Inflammatory macrophage treated with lipopolysaccharide for 4 hours (primary cell): ENCODE measurements around the gene ITPR1.
"Not testable (repeated sequence)": the region's sequence is repeated elsewhere in the genome, so short reads cannot be mapped to it uniquely, and the experiment has no call there.

Experiments used
- DNase-seq: peaks from one replicate; pipeline ENCODE4 v3.0.0-alpha.2; 2020

The ITPR1 gene

DNA sequence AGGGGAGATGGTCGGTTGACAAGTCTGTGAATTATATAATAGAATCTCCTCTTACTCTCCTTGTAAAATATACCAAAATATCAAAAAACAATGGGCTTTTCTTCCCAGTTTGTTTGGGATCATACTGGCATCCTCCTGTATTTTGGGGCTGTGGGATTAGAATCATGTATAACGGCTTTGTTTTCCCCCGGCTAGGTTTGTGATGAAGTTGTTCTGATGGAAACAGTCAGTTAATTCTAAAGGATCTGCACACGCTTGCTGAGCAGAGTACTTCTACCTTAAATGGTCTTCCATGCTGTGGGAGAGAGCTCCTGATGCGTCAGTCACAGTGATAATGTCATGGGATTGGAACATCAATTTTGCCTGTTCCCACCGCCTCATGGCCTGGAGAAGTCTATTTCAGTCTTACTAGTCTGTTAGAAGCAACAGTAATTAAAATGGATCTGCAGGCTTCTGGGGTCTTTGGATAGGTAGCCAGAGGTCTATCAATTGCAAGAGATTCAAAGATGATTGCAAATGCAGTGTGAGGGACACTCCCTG lies 81.3 kb downstream of the ITPR1 start:
- no peak for DNase-seq

GRCh38 chr3:4575381-4575780 lies 82.2 kb downstream of the ITPR1 start:
- DNase-seq = no peak

GRCh38 chr3:4577721-4578120 lies 84.6 kb downstream of the ITPR1 start:
- no peak for DNase-seq

DNA sequence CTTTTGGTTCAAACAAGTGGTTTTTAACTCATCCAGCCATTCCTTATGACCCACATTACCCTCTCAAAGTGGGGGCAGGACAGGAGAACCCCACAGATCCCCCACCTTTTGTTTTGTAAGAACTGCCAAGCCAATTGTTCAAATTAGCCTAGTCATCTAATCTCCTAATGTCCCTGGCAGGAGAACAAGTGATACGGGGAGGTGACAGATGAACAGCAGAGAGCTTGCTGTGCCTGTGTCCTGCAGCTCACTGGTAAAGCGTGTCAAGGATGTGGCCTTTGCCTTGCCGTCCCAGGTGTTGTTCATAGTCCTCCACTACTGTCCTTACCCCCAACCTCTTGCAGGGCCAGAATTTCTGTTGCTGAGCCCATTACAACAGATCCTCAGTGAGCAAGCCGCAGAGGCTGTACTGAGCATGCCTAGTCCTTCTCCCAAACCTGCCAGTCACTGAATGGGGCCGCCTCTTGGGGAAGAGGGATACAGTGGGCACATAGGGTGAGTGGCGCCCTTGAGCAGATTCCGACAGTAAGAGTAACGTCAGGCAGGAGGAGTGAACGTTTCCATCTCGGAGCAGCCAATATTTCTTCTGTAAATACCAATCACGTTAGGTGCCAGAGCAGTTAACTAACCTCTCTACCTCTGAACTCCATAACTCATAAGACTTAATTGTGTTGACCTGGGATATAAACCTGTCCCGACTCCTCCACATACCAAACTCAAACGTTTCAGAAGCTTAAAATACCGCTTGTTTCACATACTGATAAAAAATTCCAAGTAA lies 87.4 kb downstream of the ITPR1 start:
- DNase-seq = no peak

- DNase-seq = no peak
Measured at GRCh38 chr3:4581124-4581424, 87.9 kb downstream of the ITPR1 start.

- peak; percentile 18 for DNase-seq
Measured at GRCh38 chr3:4581498-4581897, 88.3 kb downstream of the ITPR1 start.

DNA sequence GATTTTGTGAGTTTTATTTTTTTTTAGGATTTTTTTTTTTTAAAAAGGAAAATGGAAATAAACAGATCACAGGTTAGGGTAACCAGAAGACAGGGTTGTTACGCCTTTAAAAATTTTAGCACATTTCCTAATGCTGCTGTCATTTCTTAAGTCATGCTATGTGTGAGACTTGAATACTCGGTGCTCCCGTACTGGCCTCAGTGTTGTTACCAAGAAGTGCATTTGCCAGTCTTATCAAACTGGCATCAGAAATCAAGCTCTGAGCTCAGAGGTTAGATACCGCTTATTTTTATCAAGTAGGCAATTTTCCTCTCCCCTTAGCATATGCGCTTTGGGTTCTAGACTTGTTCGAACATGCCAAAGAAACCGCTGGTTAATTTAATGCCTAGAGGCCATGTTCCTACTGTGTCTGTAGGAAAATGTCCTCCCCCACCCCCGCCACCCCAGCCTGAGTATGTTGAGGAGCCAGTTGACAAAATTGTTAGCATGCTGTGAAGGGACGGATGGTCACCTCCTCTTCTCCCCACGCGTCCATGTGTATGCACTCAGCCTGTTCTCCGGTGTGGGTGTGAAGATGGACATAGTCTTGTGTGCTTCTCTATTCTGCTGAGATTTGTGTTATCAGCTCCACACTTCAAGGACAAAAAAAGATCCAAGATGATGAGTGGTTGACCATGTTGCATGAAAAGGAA lies 88.9 kb downstream of the ITPR1 start:
- peak; percentile 21 for DNase-seq

- no peak for DNase-seq
Measured at GRCh38 chr3:4582624-4583023, 89.5 kb downstream of the ITPR1 start.

DNA sequence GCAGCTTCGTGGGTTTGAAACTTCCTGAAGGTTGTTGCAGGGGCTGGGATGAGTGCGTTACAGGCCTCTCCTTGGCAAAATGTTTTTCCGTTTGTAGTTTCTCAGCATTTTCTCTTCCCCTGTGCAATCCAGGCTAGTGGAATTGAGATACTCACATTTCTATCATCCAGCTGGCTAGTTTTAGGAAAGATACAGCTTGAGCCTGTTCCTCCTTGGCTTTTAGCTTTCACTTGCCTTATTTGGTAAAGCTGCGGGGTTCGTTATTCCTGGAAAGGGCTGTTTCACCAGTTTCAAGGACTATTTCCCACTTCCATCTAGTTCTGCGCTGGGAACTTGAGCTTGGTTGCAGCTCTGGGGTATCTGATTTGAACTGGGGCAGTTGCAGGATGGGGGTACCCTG lies 90.3 kb downstream of the ITPR1 start:
- peak; percentile 42 for DNase-seq

- DNase-seq = peak; percentile 68
Measured at GRCh38 chr3:4584456-4585249, 91.5 kb downstream of the ITPR1 start.

DNA sequence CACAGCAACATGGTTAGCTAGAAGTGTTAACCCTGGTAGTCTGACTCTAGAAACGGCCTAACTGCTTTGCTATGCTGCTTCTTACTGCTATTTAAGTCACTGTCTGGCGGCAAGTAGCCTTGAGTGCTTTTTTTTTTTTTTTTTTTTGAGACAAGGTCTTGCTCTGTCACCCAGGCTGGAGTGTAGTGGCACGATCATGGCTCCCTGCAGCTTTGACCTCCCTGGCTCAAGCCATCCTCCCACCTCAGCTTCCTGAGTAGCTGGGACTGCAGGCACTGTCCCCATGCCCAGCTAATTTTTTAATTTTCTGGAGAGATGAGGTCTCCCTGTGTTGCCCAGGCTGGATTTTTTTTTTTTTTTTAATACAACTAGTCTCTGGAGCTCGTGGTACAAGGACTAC lies 93.2 kb downstream of the ITPR1 start:
- no peak for DNase-seq

DNA sequence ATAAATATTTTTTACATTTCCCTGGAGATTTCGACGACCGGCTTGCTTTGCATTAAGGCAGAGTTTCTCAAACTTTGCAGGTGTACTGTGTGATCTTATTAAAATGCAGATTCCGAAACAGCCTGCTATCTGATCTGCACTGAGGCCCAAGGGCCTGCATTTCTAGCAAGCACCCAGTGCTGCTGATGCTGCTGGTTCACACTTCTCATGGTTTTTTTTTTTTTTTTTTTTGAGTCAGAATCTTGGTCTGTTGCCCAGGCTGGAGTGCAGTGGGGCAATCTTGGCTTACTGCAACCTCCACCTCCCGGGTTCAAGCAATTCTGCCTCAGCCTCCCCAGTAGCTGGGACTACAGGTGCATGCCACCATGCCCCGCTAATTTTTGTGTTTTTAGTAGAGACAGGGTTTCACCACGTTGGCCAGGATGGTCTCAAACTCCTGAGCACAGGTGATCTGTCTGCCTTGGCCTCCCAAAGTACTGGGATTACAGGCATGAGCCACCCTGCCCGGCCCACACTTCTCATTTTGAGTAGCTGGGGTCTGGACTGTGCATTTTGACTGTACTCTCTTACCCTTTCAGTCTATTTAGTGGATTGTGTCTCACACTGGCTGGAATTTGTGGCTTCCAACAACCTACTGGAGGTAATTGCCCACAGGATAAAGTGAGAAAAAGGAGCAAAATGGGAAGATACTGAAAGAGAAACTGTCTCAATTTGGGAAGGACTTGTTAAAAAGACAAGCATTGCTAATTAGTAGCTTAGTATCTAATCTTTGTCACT lies 94.1 kb downstream of the ITPR1 start:
- no peak for DNase-seq

DNA sequence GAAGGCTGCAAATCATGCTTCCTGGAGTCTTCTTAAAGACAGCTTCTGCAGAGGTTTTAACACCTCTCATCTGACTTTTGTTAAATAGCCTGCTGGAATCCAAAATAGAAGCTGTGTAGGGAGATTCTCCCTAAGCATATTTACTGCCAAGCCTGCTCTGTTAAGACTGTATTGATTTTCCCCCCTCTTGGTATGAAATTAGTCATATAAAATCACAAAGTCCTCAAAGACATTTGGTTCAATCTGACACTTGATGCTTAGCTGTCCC lies 94.6 kb downstream of the ITPR1 start:
- DNase-seq = no peak

DNA sequence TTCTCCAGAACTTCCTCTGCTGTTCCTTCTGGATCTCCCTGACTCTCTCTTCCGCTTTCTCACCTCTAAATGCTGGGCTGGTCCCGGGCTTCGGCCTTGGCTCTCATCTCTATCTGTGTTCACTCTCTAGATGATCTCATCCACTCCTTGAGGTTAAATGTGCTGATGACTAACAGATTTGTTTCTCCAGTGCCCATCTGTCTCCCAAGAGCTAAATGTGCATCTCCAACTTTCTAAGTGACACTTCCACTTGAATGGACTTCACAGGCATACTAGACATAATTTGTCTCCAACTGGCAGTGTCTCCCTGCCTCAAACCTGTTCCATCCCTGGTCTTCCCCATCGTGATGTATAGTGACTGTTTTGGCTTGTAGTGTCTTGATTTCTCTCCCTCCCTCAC lies 95.3 kb downstream of the ITPR1 start:
- peak; percentile 62 for DNase-seq

DNA sequence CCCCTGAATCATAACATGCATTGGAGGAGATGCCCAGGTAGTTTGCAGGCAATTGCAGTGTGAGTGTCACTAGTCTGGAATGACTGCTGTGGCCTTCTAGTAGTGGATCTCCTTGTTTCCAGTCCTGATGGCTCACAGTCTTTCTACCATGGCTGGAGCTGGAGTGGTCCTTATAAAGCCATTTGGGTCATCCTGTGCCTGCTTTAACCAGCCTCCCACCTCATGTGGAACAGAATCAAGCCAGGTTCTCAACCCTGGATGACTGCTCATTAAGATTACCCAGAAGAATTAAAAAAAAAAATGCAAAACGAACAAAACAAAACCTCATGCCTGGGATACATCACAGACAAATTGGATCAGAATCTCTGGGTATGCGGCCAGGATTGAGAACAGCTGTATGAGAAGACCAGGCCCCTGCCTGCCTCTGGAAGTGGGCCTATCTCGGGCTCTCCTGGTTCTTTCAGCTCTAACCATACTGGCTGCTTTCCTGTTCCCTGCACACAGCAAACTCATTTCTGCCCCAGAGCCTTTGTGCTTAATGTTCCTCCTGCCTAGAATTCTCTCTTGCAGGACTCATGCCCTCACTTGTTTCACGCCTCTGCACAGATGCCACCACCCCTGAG lies 96.4 kb downstream of the ITPR1 start:
- DNase-seq = no peak

DNA sequence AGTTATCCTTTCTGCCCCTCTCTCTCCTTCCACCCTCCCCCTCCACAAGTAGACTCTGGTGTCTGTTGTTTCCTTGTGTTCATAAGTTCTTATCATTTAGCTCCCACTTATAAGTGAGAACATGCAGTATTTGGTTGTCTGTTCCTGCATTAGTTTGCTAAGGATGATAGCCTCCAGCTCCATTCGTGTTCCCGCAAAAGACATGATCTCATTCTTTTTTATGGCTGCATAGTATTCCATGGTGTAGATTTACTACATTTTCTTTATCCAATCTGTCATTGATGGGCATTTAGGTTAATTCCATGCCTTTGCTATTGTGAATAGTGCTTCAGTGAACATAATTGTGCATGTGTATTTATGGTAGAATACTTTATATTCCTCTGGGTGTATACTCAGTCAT lies 97.7 kb downstream of the ITPR1 start:
- not testable (repeated sequence) for DNase-seq

- DNase-seq = peak; percentile 53
Measured at GRCh38 chr3:4591669-4592068, 98.5 kb downstream of the ITPR1 start.

DNA sequence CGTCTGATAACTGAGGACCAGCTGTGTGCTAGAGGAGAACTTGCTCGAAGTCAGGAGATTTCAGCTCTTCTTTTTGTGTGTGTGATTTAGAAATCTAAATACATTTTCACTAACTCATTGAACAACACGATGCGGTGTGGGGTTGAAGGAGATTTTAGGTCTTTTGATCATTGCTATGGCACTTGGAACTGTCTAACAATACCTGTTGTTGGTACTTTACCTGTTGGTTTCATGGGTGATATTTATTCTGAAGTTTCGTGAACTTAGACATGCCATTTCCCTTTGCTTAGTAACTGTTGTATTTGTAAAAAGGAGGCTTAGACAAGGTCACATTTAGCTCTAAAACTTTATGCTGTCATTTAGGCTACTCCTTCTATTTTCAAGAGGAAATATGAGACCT lies 99.9 kb downstream of the ITPR1 start:
- DNase-seq = no peak

DNA sequence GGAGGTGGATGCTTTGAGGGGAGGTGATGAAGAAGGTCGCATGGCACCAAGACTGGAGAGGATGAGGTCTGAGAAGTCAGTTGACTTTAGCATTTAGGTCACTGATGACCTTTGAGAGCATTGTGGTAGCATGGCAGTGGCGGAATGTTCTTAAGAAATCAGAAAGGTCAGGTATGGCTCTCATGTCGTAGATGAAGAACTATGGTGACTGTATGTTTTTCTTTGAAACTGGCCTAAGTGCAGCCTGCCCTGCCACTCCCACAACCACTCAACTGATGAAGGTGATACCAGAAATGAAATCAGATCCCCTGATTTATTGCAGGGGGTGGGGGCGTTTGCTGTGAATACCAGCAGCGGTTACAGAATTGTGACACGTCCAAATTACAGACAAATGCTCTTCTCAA lies 102.6 kb downstream of the ITPR1 start:
- DNase-seq = no peak

DNA sequence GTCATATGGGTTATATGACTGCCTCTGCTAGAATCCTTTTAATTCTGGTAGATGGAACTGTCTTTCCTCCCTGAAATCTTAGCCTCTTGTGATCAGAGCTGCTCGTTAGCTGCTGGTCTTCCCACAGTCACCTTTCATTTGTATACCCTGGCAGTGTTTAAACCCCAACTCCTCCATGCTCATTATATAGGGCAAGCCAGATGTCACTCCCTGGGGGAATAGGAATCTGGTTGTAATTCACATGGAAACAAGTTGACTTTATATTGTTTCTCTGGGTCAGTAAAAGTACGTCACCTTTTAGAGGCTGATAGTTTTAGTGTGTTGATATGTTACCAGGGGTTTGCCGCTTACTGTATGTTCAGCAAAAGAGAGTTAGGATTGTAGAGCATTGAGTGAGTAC lies 103.5 kb downstream of the ITPR1 start:
- no peak for DNase-seq

GRCh38 chr3:4597208-4597985 lies 104.2 kb downstream of the ITPR1 start:
- DNase-seq = no peak

- not testable (repeated sequence) for DNase-seq
Measured at GRCh38 chr3:4598232-4598631, 105.1 kb downstream of the ITPR1 start.
